ENCODE measurements around the gene OTX2.

OTX2 gene

DNA sequence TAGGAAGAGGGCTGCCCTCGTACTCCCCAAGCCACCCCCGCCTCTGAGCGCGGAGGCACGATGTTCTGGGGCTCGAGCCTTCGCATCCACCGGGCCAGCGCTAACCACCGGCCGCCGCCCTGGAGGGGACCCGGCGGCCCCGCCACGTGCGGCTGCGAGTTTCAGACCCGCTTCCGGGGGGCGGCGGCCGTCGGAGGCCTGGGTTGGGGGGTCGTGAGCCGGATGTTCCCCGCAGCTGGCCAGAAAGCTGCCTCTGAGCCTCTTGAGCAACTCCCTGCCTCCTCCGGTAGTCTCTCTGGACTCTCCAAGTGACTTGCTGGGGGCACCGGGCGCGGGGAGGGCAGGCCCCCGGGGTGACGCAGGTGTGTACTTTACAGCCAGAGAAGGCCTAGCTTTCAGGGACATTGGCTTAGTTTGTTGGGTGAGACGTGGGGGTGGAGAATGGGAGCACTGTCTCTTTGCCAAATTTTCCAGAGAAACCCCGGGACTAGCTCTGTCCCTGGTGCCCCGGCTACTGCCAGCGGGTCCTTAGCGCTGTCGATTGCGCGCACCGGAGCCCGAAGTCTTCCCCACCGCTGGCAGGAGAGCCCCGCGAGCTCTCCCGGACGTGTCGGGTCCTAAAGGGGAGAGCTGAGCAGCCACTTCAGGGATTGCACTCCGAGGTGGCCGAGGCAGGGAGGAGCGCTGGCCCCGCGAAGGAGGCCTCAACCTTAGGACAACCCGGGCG, 15.6 kb downstream of the OTX2 start:
- no peak for DNase-seq

GRCh38 chr14:56794088-56794556, 16.2 kb downstream of the OTX2 start:
- no peak for DNase-seq

- no peak for DNase-seq
Observed at GRCh38 chr14:56789955-56790354, 20.3 kb downstream of the OTX2 start.

- DNase-seq = no peak
Observed at GRCh38 chr14:56787530-56787929, 22.7 kb downstream of the OTX2 start.

DNA sequence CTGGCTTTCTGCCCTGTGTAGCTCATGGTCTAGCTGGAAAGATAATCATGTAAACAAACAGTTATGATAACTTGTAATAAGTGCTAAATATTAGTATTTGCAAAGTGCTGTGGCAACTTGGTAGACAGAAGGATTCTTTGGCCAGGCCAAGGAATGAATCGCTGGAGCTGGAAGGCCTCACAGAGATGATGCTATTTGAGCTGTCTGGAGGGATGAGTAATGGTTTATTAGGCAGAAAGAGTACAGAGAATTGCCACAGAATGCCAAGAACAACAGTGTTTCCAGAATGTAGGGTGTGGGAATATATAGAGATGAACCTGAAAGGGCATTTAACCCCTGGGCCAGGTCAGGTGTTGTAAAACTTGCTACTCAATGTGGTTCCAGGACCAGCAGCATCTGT, 27.6 kb downstream of the OTX2 start:
- no peak for DNase-seq

DNA sequence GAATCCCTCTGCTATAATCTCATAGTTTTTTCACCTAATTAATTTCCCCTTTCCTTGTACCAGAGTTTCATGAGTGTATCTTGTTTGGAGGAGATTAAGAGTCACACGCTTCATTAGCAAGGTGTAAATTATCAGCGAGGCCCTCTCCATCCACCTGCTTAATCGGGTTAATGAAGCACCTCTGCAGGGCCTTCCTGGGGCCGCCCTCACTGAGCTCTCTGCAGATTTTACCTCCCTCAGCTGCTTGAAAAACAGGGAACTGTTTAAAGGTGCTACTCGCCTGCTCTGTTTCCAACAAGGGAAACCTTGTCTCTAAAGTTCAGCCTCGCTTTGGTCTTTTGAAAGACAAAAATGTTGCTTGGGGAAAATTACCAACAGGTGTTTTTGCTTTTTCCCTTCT, 35.8 kb downstream of the OTX2 start:
- DNase-seq = no peak

DNA sequence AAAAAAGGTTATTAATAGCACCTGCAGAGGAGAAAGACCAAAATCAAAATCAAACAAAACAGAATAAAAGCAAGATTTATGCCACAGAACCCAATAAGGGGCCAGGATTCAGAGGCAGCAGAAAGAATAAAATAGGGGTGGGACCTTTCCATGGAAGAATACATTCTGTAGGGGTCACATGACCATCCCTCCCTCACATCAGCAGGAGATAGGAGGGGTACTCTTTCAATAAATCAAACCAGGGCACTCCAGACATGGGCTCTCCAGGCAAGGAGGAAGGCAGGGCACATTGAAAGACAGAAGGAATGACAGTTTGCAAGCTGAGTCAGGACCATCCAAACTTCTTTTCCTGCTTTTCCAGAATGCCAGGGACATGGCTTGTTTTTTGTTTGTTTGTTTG, 39.8 kb downstream of the OTX2 start:
- no peak for DNase-seq

GRCh38 chr14:56760164-56760914, 49.9 kb downstream of the OTX2 start:
- DNase-seq = no peak

DNA sequence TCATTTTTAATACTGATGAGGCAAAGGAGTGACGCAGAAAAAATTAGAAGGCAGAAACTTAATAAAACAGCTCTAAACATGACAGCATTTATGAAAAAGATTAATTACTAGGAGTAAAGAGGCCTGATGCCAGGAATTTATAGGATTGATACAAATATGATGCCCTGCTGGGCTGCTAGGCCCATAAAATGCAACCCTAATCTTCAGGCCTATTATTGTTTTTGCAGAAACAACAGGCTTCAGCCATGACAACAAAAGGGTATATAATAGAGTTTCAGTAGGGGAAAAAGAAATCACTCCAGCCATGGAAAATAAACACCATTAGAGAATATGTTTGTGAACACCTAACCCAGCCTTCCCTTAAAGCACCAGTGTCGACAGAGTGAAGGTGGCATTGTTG, 50.6 kb downstream of the OTX2 start:
- no peak for DNase-seq

DNA sequence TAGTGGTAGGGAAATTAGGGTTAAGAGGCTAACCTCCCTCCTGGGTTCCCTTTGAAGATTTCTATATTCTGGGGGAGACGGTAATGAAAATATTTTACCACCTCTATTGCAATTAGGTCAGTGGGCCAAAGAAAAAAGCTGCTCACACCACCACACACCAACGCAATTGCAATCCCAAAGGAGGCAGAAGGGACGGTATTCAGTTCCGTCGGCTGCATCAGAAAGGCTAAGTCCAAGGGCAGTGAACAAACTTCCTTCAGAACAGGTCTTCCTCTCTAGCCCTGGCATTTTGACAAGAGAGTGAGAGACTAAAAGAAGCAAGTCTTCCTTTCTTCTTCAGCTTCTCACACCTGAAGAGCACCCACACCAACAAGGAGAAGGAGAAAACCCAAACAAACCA, 51.2 kb downstream of the OTX2 start:
- DNase-seq = no peak

GRCh38 chr14:56754921-56755320, 55.4 kb downstream of the OTX2 start:
- DNase-seq = no peak

- DNase-seq = no peak
Observed at GRCh38 chr14:56753396-56753795, 56.9 kb downstream of the OTX2 start.

DNA sequence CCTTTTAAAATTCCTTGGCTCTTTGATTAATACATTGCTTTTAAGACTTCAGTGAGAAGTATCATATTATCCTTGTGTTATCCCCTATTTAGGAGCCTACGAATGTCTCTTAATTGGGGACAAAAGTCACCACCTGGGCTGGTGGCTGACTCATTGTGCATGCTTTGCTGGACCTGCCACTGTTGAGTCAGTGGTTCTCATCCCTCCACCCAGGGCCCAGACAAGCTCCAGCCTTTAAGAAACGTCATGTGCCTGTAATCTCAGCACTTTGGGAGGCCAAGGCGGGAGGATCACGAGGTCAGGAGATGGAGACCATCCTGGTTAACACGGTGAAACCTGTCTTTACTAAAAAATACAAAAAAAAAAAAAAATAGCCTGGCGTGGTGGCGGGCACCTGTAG, 57.9 kb downstream of the OTX2 start:
- no peak for DNase-seq

DNA sequence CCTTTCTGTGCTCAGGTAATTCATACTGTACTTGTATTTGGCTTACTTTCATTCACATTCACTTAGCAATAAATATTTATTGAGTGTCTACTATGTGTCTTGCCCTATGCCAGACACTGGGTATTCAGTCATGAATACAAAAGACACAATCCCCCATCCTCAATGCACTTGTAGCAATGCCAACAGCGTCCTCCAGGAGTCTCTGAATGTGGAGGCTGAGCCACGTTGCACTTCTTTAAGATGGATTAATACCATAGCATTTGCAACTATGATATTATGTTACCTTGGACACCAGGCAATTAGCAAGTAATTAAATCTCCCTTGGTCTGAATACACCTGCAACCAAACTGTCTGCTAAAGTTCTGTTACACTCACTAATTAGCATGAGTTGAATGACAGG, 58.8 kb downstream of the OTX2 start:
- no peak for DNase-seq

Data from activated CD8-positive, alpha-beta memory T cell treated with anti-CD3 and anti-CD28 coated beads for 24 hours (primary cell).